ENCODE data around the gene BCL6.

GRCh38 chr3:187778726-187779125 is 33.5 kb upstream of the BCL6 start:
- TF ChIP-seq CTCF (IDR thresholded peaks at IDR 0.05) = no peak
- no peak for TF ChIP-seq POLR2A (IDR thresholded peaks at IDR 0.05)

Measured in uterus (tissue), 2 donors.